RPMI7951 (cell line): ENCODE measurements around the gene FOLR2. TPM values are rescaled to one million over a fixed set of nuclear protein-coding genes. Genes with fewer than 3 reads are reported as not detected.
A peak's percentile ranks its signal among the peaks of the same experiment; 100 is the strongest.
"Not testable (repeated sequence)": the region's sequence is repeated elsewhere in the genome, so short reads cannot be mapped to it uniquely, and the experiment has no call there.

Experiments used
- DNase-seq: peaks from one replicate; pipeline ENCODE4 v3.0.0-alpha.2; 2012; ENCODE audit warnings: low read depth
- total RNA-seq: library from RNA; depleted of rRNA; stranded (reverse); fragments of >200 nt; shearing (Covaris generic); gene quantifications from 2 replicates; pipeline ENCODE4 v1.2.3, GENCODE V29; 2014; rRNA removed

Gene FOLR2
- total RNA-seq, result not detected in 2 replicates

DNA sequence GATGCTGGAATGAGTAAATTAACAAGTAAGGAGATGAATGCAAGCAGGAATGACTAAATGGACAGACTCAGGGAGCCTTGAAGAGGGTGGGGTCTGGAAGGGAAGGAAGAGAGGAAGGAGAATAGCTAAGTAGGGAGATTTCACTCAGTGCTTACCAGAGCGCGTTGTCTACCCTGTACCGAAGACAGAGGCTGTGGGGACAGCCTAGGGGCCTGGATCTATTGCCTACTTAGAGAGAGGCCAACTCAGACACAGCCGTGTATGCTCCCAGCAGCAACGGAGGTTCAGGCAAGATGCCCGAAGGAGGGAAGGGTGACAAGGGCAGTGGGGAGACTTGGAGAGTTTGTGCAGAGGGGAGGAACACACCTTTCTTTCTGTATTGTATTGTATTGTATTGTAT is at the start of gene FOLR2:
FOLR2 (plus strand) TSS at position 157 of the 400 bp plus-strand sequence. CDS start 1,791 bp downstream, outside the sequence.
- DNase-seq, result no peak

DNA sequence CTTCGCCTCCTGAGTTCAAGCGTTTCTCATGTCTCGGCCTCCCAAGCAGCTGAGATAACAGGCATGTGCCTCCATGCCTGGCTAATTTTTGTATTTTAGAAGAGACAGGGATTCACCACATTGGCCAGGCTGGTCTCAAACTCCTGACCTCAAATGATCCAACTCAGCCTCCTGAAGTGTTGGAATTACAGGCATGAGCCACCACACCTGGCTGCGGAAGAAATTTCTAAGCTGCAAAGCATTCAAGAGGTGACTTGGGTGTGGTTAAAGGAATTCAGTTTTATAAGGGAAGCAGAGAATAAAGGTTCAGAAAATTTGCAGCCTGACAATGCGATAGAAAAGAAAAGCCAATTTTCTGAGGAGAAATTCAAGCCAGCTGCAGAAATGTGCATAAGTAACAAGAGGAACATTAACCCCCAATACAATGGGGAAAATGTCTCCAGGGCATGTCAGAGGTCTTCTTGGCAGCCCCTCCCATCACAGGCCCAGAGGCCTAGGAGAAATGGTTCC is 47.5 kb upstream of the FOLR2 start:
- not testable (repeated sequence) for DNase-seq

DNA sequence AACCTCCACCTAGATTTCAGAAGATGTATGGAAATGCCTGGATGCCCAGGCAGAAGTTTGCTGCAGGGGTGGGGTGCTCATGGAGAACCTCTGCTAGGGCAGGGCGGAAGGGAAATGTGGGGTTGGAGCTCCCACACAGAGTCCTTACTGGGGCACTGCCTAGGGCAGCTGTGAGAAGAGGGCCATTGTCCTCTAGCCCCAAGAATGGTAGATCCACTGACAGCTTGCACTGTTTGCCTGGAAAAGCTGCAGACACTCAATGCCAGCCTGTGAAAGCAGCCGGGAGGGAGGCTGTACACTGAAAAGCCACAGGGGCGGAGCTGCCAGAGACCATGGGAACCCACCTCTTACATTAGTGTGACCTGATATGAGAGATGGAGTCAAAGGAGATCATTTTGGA is 46.8 kb upstream of the FOLR2 start:
- DNase-seq, result not testable (repeated sequence)

DNA sequence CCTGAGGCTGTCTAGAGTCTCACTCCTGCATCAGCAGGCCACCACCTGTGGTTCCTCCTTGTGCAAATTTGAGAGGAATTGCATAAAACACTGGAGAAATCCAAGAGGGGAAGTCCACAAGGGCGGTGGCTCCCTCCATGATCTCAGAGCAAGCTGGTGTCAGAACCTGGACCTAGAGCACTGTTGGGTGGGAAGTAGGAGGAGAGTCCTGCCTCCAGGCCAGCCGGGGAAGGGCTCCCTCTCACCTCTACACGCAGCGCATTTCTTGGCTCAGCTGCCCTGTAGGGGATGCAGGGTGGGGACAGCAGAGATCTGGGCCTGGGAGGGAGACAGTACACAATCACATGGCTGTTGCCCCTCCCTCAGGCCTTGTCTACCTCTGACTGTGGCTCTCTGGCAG is 44.6 kb upstream of the FOLR2 start:
- not testable (repeated sequence) for DNase-seq

DNA sequence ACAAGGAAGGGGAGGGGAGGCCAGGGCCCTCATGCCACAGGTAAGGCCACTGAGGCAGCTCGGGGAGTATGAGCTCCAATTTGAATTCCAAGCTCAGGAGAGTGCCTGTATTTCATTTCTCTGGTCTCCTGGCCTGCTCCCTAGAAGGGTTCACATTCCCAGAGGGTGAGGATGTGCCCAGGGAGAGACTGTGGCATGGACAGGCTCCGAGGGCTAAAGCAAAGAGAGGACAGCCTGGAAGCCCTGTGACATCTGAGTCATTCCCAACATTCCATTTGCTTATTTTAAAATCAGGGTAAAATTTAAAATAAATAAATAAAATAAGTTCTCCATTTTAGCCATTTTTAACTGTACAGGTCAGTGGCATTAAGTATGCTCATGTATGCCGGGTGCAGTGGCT is 43.3 kb upstream of the FOLR2 start:
- no peak for DNase-seq

DNA sequence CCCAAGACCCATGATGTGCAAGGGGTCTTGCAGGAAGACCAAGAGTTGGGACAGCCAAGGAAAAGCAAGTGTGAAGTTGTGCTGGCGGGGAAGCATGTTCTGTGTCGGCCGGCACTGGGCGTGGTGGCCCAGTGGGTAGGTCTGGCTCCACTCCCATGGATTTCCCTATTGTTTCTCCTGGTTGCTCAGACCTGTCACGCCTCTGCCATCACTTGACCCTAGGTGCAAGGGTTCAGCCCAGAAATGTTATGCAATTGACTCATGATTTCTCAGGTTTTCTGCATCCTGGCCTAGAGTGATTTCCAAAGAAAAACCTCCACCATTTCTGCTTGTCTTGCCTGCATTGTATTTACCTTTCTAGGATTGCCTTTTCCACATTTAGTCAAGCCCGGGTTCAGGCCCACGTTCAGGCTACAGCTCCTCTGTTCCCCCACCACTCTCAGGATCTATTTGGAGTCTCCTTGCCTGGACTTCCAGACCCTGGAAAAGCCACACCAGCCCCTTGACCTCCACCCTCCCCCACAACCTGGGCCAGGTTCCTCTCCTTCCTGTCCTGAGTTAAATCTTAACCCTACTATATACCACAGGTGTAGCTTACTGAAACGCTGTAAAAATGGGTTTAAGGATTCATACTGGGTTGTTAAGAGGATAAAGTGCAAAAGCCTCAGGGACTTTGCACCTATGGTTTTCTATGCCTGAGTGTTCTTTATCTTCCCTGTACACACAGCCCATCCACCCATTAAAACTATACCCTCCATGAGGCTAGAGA is 42.1 kb upstream of the FOLR2 start:
- no peak for DNase-seq

DNA sequence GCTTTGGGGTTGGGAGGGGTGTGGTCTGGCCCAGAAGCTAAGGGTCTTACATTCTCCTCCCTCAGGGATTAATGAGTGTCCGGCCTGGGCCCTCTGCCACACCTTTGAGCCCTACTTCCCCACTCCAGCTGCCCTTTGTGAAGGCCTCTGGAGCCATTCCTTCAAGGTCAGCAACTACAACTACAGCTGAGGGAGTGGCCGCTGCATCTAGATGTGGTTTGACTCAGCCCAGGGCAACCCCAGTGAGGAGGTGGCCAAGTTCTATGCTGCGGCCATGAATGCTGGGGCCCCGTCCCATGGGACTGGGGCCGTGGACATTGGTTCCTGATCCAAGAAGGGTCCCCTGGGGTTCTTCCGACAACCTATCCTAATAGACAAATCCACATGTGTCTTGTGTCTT is 38.9 kb upstream of the FOLR2 start:
- DNase-seq, result no peak

DNA sequence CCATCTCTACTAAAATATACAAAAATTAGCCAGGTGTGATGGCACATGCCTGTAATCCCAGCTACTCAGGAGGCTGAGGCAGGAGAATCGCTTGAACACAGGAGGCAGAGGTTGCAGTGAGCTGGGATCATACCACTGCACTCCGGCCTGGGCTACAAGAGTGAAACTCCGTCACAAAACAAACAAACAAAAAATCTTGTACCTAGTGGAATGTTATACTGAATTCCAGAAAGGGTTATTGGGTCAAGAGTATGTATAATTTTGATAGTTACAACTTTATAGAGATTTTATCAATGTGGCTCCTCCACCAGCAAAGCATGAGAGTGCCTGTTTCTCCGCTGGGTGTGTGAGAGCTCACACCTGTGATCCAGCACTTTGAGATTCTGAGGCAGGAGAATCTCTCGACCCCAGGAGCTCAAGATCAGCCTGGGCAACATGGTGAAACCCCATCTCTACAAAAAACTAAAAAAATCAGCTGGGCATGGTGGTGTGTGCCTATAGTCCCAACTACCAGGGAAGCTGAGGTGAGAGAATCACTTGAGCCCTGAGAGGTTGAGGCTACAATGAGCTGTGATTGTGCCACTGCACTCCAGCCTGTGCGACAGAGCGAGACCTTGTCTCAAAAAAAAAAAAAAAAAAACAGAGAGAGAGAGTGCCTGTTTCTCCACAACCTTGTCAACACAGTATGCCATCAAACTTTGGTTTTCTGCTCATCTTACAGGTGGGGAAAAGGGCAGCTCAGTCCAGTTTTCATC is 37.4 kb upstream of the FOLR2 start:
- DNase-seq, result no peak

DNA sequence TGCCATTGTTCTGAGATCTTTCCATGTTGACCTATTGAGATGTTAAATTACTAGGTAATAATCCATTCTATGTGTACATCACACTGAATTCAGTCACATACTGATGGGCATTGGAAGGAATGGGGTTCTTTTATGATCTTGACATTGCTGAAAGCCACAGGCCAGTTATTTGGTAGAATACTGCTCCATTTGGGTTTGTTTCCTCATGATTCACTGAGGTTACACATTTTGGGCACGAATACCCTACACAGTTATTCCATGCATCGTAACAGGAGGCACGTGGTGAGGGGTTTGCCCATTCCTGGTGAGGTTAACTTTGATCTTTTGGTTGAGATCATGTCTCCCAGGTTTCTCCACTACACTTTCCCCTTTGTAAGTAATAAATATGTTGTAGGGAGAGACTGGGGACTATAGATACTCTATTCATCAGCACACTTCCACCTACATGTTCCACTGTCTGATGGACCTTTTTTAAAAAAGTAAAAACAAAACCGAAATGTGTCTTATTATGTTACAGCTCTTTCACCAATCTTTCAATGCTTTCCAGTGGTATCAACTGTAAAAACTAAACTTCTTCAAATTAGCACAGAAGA is 36.7 kb upstream of the FOLR2 start:
- peak; percentile 34 for DNase-seq

DNA sequence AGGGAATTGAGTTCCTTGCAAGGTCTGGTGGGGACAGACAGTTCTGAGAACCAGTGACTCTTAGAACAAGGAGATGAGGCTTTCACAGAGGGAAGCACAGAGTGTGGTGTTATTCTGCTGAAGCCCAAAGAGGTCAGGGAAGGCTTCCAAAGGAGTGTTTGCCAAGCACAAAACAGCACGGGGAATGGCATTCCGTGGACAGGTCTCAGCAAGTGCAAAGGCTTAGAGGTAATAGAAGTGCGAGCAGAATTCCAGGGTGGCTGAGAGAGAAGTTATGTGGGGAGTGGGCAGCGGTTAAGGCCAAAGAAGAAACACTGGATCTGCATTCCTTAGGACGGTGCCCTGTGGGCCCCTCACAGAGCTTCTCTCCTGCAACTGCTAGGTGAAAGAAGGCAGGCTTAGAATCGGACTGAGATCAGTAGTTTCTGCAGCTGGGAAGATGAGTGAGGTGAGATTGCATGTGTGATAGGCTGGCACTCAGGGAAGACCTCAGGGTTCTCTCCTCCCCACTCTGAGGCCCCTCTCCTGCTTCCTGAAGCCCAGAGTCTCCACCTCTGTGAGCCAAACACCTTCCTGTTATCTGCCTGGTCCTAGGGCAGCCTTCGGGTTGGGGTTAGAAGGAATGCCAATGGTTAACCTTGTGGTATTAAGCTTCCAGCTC is 35.6 kb upstream of the FOLR2 start:
- not testable (repeated sequence) for DNase-seq

DNA sequence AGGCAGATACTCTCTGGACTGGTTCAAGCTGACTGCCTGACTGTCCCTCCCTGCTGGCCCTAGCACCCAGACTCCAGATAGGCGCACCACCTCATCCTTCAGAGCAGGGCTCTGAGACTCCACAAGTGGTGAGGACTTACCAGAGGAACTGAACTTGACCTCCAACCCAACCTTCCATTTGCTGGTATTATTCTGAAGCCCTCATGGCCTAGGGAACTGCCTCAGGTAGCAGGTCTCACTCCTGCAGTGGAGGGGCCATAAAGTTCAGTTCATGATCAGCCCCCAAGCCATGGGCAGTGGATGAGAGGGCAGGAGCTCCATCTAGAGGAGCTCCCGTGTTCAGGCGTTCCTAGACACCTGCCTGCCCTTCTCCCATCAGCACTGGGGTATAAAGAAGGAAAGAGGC is 35.0 kb upstream of the FOLR2 start:
- not testable (repeated sequence) for DNase-seq

DNA sequence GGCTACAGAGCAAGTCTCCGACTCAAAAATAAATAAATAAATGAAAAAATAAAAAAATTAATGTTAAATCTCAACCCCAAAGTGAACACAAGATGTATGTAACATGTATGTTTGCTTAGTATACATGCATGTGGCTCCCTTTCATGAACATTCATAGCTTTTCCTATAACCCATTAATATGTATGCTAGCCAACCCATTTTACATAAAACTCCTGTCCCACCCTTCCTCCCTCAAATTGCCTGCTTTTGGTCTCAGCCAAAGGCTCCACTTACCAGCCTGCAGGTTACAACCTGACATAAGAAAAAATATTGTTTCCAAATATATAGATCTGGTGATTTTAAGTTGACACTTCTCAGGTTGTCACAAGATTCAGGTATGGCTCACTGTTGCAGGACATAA is 28.3 kb upstream of the FOLR2 start:
- DNase-seq, result no peak

DNA sequence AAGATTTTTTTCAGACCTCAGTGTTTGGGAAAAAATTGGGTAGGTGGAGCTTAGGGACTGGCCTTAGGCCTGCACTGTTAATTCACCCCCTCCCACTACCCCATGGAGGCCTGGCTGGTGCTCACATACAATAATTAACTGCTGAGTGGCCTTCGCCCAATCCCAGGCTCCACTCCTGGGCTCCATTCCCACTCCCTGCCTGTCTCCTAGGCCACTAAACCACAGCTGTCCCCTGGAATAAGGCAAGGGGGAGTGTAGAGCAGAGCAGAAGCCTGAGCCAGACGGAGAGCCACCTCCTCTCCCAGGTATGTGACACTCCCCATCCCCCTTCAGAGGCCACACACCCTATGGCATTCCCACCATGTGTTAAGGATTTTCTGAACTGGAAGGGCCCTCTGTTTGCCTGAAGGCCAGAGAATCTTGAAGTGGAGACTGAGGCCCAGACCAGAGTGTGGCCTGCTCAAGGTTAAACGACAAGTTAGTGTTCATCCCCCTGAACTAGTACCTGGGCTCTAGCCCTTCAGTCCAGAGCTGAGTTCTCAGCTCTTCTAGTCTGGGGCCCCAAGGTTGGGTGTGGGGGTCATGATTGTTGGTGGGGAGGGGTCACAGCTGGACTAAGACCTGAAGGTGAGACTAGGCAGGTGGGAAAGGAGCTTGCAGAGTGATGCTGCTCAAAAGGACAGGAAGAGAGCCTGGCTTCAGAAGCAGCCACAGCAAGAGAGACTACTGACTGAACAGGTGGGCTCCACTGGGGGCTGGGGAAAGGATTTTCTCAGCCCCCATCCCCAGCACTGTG is 26.9 kb upstream of the FOLR2 start:
- DNase-seq, result no peak

DNA sequence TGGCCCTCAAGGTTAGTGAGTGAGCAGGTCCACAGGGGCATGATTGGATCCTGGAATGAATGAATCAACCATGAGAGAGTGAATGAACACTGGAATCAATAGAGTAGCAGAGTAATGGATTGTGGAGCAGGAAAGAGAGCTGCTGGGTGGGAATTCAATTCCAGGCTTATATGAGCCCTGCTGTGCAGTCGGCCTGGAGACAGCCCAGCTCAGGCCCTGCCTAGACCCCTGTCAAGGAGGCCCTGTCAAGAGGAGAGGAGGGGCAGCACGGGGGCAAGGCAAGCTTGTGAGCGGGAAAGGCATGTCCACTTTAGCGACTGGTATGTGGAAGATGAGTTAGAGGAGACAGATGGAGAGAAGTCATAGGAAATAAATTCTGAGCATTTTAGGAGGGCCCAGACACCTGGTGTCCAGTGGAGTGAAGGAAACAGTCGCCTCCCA is 25.9 kb upstream of the FOLR2 start:
- no peak for DNase-seq

DNA sequence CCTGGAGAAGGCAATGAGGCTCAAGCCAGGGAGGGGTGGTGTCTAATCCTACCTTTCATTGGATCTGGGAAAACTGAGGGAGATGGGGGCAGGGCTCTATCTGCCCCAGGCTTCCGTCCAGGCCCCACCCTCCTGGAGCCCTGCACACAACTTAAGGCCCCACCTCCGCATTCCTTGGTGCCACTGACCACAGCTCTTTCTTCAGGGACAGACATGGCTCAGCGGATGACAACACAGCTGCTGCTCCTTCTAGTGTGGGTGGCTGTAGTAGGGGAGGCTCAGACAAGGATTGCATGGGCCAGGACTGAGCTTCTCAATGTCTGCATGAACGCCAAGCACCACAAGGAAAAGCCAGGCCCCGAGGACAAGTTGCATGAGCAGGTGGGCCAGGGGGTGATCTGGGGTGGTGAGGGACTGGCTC is 24.6 kb upstream of the FOLR2 start, which contains the start of gene FOLR1:
FOLR1 (plus strand) TSS at position 180 of the 421 bp plus-strand sequence; CDS start at position 214, 34 bp downstream.
- DNase-seq, result peak; percentile 44

DNA sequence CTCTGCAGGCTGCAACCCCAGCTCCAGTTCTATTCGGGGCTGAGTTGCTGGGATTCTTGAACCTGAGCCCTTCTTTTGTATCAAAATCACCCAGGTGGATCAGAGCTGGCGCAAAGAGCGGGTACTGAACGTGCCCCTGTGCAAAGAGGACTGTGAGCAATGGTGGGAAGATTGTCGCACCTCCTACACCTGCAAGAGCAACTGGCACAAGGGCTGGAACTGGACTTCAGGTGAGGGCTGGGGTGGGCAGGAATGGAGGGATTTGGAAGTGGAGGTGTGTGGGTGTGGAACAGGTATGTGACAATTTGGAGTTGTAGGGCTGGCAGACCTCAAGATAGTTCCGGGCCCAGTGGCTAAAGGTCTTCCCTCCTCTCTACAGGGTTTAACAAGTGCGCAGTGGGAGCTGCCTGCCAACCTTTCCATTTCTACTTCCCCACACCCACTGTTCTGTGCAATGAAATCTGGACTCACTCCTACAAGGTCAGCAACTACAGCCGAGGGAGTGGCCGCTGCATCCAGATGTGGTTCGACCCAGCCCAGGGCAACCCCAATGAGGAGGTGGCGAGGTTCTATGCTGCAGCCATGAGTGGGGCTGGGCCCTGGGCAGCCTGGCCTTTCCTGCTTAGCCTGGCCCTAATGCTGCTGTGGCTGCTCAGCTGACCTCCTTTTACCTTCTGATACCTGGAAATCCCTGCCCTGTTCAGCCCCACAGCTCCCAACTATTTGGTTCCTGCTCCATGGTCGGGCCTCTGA is 20.9 kb upstream of the FOLR2 start:
- DNase-seq, result no peak

DNA sequence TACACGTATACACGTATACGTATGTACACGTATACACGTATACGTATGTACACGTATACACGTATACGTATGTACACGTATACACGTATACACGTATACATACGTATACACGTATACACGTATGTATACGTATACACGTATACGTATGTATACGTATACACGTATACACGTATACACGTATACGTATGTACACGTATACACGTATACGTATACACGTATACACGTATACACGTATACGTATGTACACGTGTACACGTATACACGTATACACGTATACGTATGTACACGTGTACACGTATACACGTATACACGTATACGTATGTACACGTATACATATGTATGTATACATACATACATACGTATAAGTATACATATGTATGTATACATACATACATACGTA is 15.1 kb upstream of the FOLR2 start:
- DNase-seq, result not testable (repeated sequence)

DNA sequence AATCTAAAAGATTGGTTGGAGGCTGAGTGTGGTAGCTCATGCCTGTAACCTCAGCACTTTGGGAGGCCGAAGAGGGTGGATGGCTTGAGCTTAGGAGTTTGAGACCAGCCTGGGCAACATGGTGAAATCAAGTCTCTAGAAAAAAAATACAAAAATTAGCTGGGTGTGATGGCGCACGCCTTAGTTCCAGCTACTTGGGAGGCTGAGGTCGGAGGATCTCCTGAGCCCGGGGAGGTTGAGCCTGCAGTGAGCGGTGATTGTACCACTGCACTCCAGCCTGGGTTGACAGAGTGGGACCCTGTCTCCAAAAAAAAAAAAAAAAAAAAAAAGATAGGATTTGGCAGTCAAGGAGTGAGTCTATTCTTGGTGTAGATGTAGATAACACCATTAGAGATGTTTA is 14.0 kb upstream of the FOLR2 start:
- no peak for DNase-seq

DNA sequence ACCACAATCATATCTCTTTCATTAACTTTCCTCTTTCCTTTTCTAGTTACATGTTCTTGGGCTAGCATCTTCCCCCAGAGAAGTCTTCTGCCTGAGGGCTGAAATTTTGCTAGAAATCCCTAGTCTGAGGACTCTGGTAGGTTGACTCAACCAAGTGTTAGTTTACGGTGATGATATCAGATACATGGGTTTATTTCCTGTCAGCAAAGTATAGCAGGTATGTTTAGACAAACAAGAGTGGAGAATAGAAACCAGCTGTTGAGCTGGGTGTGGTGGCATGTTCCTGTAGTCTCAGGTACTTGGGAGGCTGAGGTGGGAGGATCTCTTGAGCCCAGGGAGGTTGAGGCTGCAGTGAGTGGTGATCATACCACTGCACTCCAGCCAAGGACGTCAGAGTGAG is 13.4 kb upstream of the FOLR2 start:
- no peak for DNase-seq

DNA sequence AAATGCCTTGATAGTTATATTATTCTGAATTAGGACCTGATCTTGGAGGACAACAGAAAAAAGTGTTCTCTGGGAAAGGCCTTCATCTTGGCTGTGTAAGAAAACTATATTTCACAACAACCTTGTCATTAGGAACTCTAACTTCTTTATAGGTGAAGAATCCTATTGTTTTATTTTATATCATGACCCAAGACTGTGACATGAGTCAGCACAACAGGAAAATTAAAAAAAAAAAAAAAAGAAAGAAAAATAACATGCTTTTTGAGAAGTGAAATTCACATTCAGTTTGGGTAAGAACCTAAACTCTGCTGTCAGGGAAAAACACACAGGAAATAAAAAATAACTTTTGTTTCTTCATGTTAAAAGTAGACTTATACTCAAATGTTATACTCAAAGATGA is 11.7 kb upstream of the FOLR2 start:
- DNase-seq, result no peak
